Amygdala (tissue), 56 donors: ENCODE data around the gene GRHL1.

ENCODE experiments used
- DNase-seq, 56 donors: peaks; one replicate each; lab custom pipeline; 2025; lab: John Stamatoyannopoulos, UW

GRHL1 gene

DNA sequence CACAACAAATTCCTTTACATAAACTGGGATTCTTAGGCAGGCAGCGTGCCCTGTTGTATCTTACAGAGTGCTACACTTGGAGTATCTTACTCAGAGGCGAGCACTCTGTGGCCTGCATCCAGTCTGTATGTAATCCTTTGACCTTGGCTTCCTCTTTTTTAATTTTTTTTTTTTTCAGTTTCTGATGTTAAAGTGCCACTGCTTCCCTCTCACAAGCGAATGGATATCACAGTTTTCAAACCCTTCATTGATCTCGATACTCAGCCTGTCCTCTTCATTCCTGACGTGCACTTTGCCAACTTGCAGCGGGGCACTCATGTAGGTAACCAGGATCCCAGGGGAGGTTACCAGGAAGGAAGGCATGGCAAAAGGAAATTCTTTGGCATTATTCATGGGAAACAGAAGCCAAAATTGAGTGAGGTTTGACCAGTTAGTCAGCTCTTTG, 40.4 kb downstream of the GRHL1 start:
- DNase-seq, result no peak

DNA sequence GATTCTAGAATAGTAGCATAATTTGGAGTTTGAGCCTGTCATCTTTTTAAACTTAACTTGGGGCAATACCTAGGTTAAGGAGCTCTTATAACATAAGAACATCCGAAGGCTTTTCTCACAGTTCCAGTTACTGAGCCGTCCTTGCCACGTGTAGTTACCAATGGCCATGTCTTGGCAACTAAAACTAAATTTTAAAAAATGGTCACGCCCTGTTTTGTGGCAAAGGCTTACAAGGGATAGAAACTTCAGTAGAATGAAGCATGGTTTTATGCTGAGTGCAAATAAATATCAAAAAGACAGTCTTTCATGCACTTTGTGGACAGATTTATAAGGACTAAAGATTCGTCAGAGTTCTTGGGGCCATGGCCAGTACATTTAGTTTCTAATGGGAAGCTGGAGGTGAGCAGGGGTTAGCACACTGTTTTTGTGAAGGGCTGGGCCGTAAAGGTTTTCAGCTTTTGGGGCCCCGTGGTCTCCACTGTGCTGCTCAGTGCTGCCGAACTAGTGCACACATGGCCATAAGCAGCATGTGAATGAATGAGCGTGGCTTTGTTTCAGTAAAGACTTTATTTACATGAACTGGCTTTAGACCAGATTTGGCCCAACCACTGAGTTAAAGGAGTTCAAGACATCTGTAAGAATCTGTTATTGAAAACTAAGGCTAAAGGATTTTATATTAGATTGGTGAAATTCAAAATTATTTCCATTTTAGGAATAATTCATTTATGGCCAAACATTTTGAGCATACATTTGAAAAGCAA, 41.1 kb downstream of the GRHL1 start:
- no peak for DNase-seq

DNA sequence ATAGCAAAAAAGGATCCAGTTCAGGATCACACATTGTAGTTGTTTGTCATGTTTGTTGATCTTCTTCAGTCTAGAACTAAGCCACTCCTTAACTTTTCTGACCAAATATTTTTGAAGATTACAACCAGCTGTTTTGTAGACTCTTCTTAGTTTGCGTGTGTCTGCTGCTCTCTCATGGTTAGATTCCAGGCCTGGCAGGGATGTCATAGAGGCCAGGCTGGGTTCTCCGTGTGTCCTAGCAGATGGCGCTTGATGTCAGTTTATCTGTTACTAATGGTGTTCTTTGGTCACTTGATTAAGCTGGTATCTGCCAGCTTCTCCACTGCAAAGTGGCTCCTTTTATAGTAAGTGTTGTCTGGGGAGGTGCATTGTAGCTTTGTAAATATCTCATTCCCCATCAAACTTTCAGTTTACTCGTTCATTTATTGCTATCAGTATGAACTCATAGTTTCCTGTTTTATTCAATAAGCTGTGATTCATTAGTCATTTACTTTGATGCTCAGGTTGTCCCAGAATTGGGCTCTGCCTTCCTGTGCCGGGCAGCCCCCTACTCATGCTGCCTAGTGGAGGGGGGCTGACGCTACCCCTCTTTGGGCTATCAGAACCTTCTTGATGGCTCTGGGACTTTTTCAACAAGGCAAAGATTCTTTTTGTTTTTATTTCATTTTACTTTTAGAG, 42.1 kb downstream of the GRHL1 start:
- no peak for DNase-seq

GRCh38 chr2:9994462-9994861, 43.0 kb downstream of the GRHL1 start:
- DNase-seq, result no peak

- DNase-seq, result no peak
Measured at GRCh38 chr2:9995059-9995458, 43.6 kb downstream of the GRHL1 start.

DNA sequence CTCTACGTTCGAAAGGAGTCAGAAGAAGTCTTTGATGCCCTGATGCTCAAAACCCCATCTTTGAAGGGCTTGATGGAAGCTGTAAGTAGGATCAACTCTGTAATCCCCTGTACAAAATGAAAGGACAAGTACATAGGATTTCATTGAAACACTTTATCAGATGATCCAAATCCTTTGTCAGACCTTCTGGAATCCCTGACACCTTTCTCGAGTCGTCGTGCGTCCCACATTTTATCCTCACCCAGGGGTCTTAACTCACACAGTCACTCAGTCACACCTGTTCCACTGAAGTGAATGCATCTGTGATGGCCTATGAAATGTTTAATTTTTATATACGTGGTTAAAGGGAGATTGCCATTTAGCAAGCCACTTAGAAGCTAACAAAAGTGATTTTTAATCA, 44.8 kb downstream of the GRHL1 start:
- no peak for DNase-seq

DNA sequence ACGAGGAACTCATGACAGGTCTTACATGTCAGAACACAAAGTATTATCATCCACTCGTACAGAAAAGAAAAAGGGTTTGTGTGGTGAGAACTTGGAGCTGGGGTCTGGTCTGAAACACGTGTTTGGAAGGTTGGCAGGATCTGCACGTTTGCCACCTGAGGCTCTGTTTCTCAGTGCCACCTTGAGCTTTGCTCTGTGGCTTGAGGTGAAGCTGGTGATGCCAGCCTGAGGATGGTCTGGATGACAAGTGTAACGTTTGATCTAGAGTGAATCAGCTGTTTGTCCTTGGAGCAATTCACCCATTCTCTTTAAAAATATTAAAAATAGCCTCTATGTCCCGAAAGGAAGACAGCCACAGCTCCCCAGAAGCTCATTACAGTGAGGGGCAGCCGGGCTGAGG, 46.4 kb downstream of the GRHL1 start:
- no peak for DNase-seq

GRCh38 chr2:9998916-9999654, 47.6 kb downstream of the GRHL1 start:
- no peak for DNase-seq

DNA sequence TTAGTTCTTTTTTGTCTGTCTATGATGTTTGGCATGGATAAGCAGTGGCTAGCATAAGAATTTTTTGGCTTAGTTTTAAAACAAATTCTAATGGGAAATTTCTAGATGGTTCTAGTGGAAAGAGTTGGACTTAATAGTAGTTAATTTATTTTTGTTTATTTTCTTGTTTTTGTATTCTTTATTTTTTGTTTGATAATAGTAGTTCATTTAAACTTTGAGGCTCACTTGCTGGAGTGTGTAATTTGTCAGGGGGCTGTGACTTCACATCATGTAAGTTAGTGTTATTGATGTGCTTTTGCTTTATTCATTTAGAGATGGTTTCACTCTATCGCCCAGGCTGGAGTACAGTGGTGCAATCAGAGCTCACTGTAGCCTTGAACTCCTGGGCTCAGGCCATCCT, 48.2 kb downstream of the GRHL1 start:
- no peak for DNase-seq

GRCh38 chr2:10000541-10000940, 49.0 kb downstream of the GRHL1 start:
- no peak for DNase-seq

DNA sequence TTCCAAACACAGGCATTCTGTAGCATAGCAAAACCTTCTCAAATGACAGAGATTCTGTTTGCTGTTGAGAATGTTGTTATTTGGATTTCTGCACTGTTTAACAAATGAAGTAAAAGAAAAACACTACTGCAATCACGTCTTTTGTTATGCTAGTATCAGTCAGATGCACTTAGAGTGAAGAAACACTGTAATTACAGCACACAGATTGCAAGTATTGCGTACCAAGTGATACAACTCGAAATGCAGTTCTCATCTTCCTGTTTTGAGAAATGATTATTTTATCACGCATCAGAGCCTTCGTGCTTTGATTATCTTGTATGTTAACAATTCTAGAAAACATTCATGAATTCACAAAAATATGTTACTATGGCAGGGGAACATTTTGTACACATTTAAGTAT, 50.1 kb downstream of the GRHL1 start:
- no peak for DNase-seq

DNA sequence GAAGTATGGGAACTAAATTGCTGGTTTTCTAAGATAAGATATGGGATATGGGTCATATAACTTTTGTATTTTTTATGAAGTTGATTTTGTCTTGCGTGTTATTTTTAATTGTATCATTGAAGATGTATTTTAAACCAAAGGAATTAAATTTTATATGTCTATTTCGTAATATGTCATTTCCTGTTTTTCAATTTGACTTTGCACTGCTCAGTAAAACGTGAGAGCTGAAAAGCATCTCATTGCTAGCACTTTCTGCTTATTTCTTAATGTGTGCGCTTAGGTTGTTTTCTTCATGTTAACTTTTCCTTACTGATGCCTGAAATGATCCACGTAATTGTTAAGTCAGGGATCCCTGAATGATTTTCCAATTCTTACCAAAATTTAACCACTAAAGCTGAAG, 50.6 kb downstream of the GRHL1 start:
- DNase-seq, result no peak

GRCh38 chr2:10002681-10003080, 51.2 kb downstream of the GRHL1 start:
- no peak for DNase-seq

GRCh38 chr2:10003206-10004125, 52.0 kb downstream of the GRHL1 start:
- no peak for DNase-seq

DNA sequence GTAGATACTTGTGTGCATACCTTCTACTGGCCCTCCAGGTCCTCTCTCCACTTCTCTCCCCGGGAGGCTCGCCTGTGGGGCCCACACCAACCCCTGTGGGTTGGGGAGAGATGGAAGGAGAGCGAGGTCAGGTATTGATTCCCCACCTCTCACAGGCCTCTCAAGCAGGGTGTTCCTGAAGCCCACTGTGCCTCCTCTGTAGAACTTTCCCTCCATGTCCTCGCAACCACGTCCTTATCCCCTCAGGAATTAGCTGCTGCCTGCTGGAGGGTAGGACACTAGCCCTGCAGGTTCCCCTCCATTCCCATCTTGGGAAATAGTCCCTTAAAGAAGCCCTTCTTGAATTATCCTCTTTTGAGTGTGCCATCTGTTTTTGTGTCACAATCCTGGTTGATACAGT, 52.9 kb downstream of the GRHL1 start:
- no peak for DNase-seq

DNA sequence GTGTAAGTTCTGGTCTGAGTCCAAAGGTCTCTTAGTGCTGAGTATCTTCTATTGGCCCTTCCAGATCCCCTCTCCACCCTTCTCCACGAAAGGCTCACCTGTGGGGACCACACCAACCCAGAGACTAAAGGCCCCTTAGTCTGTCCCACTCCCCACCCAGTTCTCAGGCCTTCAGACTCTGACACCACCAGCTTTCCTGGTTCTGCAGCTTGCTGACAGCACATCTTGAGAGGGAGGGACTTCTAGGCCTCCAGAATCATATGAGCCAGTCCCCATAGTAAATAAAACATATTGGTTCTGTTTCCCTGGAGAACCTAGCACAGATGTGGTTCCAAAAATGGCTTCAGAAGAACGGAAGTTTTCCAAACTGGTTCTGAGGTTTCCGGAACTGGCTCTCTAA, 53.3 kb downstream of the GRHL1 start:
- DNase-seq, result no peak

- DNase-seq, result no peak
Measured at GRCh38 chr2:10005461-10006235, 54.2 kb downstream of the GRHL1 start.

GRCh38 chr2:10006236-10007161, 55.0 kb downstream of the GRHL1 start:
- DNase-seq, result no peak

- no peak for DNase-seq
Measured at GRCh38 chr2:10007435-10007834, 55.9 kb downstream of the GRHL1 start.
